Measurements from ENCODE around the gene COL11A2.
A peak's percentile ranks its signal among the peaks of the same experiment; 100 is the strongest.

COL11A2 gene

DNA sequence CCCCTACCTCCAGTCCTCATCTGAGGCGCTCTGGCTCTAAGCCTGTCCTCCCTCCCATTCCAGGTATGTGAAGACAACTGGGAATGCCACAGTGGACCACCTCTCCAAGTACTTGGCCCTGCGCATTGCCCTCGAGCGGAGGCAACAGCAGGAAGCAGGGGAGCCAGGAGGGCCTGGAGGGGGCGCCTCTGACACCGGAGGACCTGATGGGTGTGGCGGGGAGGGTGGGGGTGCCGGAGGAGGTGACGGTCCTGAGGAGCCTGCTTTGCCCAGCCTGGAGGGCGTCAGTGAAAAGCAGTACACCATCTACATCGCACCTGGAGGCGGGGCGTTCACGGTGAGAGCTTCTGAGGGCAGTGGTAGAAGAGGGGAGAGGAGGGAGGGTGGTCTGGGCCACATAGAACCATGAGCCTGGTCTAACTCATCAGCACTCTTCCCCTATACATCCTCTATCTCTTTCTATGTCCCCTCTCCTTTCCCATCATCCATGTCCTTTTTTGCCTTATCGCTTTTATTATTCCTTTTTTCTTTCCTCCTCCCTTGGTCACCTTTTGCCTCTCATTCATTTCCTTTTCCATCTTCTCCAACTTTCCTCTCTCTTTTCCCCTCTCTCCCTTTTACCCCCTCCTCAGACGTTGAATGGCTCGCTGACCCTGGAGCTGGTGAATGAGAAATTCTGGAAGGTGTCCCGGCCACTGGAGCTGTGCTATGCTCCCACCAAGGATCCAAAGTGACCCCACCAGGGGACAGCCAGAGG lies 19.6 kb upstream of the COL11A2 start:
- H3K4me3 ChIP-seq (ENCODE audit: low read depth, low read length), result no peak overlapping the region

DNA sequence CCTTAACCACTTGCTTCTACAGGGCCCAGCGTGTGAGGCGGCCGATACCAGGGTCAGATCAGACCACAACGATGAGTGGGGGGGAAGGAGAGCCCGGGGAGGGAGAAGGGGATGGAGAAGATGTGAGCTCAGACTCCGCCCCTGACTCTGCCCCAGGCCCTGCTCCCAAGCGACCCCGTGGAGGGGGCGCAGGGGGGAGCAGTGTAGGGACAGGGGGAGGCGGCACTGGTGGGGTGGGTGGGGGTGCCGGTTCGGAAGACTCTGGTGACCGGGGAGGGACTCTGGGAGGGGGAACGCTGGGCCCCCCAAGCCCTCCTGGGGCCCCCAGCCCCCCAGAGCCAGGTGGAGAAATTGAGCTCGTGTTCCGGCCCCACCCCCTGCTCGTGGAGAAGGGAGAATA lies 18.9 kb upstream of the COL11A2 start:
- no peak overlapping the region for H3K4me3 ChIP-seq (ENCODE audit: low read depth, low read length)
- TF ChIP-seq, protein P1, sequence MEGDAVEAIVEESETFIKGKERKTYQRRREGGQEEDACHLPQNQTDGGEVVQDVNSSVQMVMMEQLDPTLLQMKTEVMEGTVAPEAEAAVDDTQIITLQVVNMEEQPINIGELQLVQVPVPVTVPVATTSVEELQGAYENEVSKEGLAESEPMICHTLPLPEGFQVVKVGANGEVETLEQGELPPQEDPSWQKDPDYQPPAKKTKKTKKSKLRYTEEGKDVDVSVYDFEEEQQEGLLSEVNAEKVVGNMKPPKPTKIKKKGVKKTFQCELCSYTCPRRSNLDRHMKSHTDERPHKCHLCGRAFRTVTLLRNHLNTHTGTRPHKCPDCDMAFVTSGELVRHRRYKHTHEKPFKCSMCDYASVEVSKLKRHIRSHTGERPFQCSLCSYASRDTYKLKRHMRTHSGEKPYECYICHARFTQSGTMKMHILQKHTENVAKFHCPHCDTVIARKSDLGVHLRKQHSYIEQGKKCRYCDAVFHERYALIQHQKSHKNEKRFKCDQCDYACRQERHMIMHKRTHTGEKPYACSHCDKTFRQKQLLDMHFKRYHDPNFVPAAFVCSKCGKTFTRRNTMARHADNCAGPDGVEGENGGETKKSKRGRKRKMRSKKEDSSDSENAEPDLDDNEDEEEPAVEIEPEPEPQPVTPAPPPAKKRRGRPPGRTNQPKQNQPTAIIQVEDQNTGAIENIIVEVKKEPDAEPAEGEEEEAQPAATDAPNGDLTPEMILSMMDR (IDR thresholded peaks at IDR 0.05; ENCODE audit: low read depth, low read length), result no peak

More for the DNA sequence above, 19.6 kb upstream of the COL11A2 start:
- TF ChIP-seq, protein P1 (IDR thresholded peaks at IDR 0.05; ENCODE audit: low read depth, low read length), result no peak

DNA sequence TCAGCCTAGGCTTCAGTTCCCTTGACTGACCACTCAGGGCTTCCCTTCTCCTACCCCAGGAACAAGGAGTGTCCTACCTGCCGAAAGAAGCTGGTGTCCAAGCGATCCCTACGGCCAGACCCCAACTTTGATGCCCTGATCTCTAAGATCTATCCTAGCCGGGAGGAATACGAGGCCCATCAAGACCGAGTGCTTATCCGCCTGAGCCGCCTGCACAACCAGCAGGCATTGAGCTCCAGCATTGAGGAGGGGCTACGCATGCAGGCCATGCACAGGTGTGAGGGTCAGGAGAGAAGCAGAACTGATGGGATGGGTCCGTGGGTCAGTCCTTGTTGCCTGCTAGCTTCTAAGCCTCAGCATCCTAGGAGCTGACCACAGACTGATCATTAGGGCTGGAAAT lies 17.6 kb upstream of the COL11A2 start:
- TF ChIP-seq, protein P1 (IDR thresholded peaks at IDR 0.05; ENCODE audit: low read depth, low read length), result no peak
- no peak overlapping the region for H3K4me3 ChIP-seq (ENCODE audit: low read depth, low read length)

DNA sequence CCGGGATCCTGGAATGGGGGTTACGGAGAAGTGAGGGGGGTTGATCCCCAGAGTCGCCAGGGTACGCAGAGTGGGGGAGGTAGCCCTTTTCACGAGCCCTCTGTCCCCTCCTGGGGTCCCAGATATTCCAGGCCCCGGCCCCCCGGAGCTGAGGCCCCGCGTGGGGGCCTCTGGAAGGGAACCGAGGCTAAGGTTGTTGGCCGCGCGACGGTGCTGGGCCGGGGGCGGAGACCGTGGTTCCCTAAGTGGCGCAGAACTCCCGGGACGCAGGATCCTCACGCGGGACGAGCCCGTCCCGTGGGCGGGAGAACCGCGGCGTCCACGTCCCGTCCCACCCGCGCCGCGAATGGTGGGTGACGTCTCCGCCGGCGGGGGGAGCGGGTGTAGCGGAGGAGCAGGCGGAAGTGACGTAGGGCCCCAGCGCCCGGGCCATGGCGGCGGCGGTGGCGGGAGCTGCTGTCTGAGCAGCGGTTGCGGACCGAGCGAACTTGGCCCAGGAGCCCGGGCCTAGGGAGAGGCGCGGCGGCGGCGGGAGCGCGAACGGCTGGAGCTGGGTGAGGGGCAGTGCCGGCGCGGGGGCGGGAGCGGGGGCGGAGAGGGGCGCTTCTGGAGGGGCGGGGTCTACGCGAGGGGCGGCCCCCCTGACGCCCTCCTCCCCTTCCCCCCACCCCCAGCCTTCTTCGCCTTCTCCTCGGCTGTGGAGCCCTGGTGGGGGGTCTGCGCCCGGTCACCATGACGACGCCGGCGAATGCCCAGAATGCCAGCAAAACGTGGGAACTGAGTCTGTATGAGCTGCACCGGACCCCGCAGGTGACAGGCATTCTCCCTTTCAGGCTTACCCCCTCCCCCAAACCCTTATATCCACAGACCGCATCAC lies 16.1 kb upstream of the COL11A2 start, which contains the start of gene RING1:
Gene RING1, plus strand, starts transcription at position 410 of the 877 bp plus-strand sequence. Its CDS starts 323 bp downstream, at position 733.
- H3K4me3 ChIP-seq (ENCODE audit: low read depth, low read length), result peak within 1 kb of the TSS; percentile 84
- TF ChIP-seq, protein P1 (IDR thresholded peaks at IDR 0.05; ENCODE audit: low read depth, low read length), result no peak

DNA sequence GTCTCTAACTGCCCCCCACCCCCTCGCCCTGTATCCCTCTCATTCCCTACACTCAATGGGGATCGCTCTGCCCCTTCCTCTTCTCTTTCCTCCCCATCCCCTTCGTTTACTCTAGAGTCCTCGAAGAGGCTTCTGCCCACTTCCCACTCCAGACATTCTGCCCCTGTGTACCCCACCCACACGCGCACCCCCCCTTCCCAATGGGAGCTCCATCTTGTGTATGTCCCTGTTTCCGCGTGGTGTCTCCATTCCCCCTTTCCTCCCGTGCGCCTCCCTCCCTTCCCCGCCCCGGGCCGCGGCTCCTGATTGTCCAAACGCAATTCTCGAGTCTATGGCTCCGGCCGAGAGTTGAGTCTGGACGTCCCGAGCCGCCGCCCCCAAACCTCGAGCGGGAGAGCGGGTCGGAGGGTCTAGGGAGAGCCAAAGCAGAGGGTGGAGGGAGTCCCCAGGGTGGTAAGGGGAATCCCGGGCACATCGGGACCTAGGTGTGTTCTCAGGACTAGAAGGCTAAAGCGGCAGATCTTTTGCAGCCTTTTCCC lies 15.4 kb upstream of the COL11A2 start:
- TF ChIP-seq, protein P1 (IDR thresholded peaks at IDR 0.05; ENCODE audit: low read depth, low read length), result no peak
- H3K4me3 ChIP-seq (ENCODE audit: low read depth, low read length), result peak overlapping the region; percentile 84

DNA sequence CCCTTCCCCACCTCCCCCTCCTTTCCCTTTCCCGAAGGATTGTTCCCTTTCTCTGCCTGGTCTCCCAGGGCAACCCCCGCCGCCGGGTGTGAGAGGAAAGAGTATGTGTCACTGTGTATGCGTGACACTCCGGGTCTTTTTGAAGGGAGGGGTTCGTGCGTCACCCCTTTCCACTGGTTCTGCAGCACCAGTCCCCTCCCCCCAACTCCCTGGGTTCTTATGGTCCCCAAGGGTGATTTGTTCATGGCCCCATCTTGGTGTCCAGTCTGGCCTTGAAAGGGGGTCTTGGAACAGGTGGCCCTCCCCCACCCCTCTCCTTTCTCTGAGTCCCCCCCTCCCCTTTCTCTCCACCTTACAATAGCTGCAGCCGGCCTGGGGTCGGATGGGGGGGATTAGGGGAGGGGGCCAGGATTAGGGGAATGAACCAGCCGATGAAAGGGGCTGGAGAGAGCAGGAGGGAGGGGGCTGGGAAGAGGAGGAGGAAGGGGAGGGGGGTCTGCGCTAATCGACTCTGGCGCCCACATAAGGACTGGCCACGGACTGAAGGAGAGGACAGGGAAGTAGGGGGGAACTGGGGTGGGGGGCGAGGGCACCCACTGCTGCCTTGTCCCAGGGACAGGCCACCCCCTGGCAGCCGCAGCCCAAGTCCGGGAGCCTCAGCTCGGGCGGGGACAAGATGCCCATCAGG lies 14.7 kb upstream of the COL11A2 start:
- peak overlapping the region; percentile 84 for H3K4me3 ChIP-seq (ENCODE audit: low read depth, low read length)
- TF ChIP-seq, protein P1 (IDR thresholded peaks at IDR 0.05; ENCODE audit: low read depth, low read length), result no peak

All from WI38 (cell line).